Measurements from ENCODE around the gene FGF14. TPM values are rescaled to one million over a fixed set of nuclear protein-coding genes. Genes with fewer than 3 reads are reported as not detected.

FGF14 gene
- polyA plus RNA-seq, 1 of the 3 experiments (the other 2 are of a cell fraction), result 0.20 TPM

GRCh38 chr13:102374233-102374632, 27.6 kb downstream of the FGF14 start (continued):
- TF ChIP-seq PBX3 (IDR thresholded peaks at IDR 0.05) (no peak), SMC3 (IDR thresholded peaks at IDR 0.05; ENCODE audit: low read depth, low read length) (no peak), ELF1 (IDR thresholded peaks at IDR 0.05) (no peak), RFX5 (IDR thresholded peaks at IDR 0.05; ENCODE audit: low read length) (no peak), CTCF (IDR thresholded peaks at IDR 0.05) (no peak)

GRCh38 chr13:102373221-102373620, 28.6 kb downstream of the FGF14 start:
- POLR2A ChIA-PET, result no interaction called here

More at GRCh38 chr13:102373221-102373620, 28.6 kb downstream of the FGF14 start:
- Histone ChIP-seq H3K4me2 (no peak overlapping the region), H3K4me3 (ENCODE audit: low read depth in 2 of 2, low read length in 1 of 2) (no peak overlapping the region), H3K9me3 (no peaks in the 10 kb centered on the region), H3K4me1 (ENCODE audit: control insufficient read depth in 1 of 2, insufficient read depth in 2 of 2, low read depth in 1 of 2, low read length in 1 of 2) (peaks cover 0 to 14% of the 10 kb centered on the region in 2 experiments; a peak in 3 of 4 replicates), H3K79me2 (ENCODE audit: insufficient read depth) (no peaks in the 10 kb centered on the region), H3F3A (replicated peaks; ENCODE audit: insufficient read depth) (no peaks in the 10 kb centered on the region), H3K27ac (ENCODE audit: low read depth in 2 of 2, low read length in 1 of 2) (no peak overlapping the region), H3K9ac (no peak overlapping the region), H3K9me2 (no peaks in the 10 kb centered on the region), H3K27me3 (ENCODE audit: insufficient read depth) (no peaks in the 10 kb centered on the region), H2AFZ (ENCODE audit: low read depth) (no peak overlapping the region), H4K20me1 (ENCODE audit: insufficient read depth) (no peaks in the 10 kb centered on the region), H3K36me3 (replicated peaks in 1 of 2; ENCODE audit: control insufficient read depth in 1 of 2, insufficient read depth in 2 of 2, low read length in 1 of 2) (peaks cover 0 to 3% of the 10 kb centered on the region in 2 experiments)
- no peak for TF ChIP-seq EP300 (IDR thresholded peaks at IDR 0.05; ENCODE audit: borderline replicate concordance in 1 of 2, low read depth in 1 of 2, low read length in 1 of 2)
- TF ChIP-seq GATA2 (CRISPR knock-in tag; IDR thresholded peaks at IDR 0.05), result no peak
- TF ChIP-seq TCF12 (IDR thresholded peaks at IDR 0.05), result no peak
- TF ChIP-seq FOXM1 (IDR thresholded peaks at IDR 0.05; ENCODE audit: low read depth), result no peak
- no peak for TF ChIP-seq SIN3A (IDR thresholded peaks at IDR 0.05; ENCODE audit: borderline replicate concordance, low read depth, low read length)
- TF ChIP-seq MAX (IDR thresholded peaks at IDR 0.05; ENCODE audit: low read depth), result no peak
- no peak for TF ChIP-seq NFIC (IDR thresholded peaks at IDR 0.05; ENCODE audit: borderline replicate concordance)
- no peak for TF ChIP-seq CHD2 (IDR thresholded peaks at IDR 0.05; ENCODE audit: low read length, partially characterized antibody)
- TF ChIP-seq RCOR1 (IDR thresholded peaks at IDR 0.05; ENCODE audit: low read length), result no peak
- TF ChIP-seq RXRA (IDR thresholded peaks at IDR 0.05; ENCODE audit: borderline replicate concordance, low read depth), result no peak
- TF ChIP-seq SMC3 (IDR thresholded peaks at IDR 0.05; ENCODE audit: low read depth, low read length), result no peak
- no peak for TF ChIP-seq MEF2A (IDR thresholded peaks at IDR 0.05; ENCODE audit: borderline replicate concordance, low read depth)
- no peak for TF ChIP-seq ELF1 (IDR thresholded peaks at IDR 0.05)
- no peak for TF ChIP-seq TAF1 (IDR thresholded peaks at IDR 0.05; ENCODE audit: borderline replicate concordance, low read depth, low read length)
- no peak for TF ChIP-seq FOSL2 (IDR thresholded peaks at IDR 0.05; ENCODE audit: borderline replicate concordance, low read depth)
- TF ChIP-seq CTCF (IDR thresholded peaks at IDR 0.05), result no peak
- CTCF ChIA-PET, result interaction anchor here (0.7 to 1.5 kb wide), 3 partner anchors 11 to 22 kb away, joined by 3 read pairs; no protein-coding TSS in a partner anchor
- no peak for DNase-seq

Data from SK-N-SH (cell line).